GM12872 (cell line): Measurements from ENCODE around the gene TSKU.

ENCODE experiments used
- CTCF ChIP-seq: IDR thresholded peaks from 3 replicates; pipeline ENCODE4 v1.5.1; 2011; ENCODE audit warnings: low read depth, mild to moderate bottlenecking, low read length, moderate library complexity; ENCODE audit not compliant: insufficient read depth

TSKU gene

GRCh38 chr11:76747153-76747914 lies 35.8 kb upstream of the TSKU start:
- no peak for TF ChIP-seq CTCF

- TF ChIP-seq CTCF, result no peak
These were observed 35.0 kb upstream of the TSKU start for GRCh38 chr11:76747915-76748860.

- TF ChIP-seq CTCF, result no peak
These were observed 34.2 kb upstream of the TSKU start for GRCh38 chr11:76748948-76749347.

GRCh38 chr11:76750067-76750466 lies 33.1 kb upstream of the TSKU start:
- TF ChIP-seq CTCF, result no peak

- no peak for TF ChIP-seq CTCF
These were observed 32.4 kb upstream of the TSKU start for GRCh38 chr11:76750746-76751145.

- no peak for TF ChIP-seq CTCF
These were observed 30.6 kb upstream of the TSKU start for GRCh38 chr11:76752321-76753143.

GRCh38 chr11:76753449-76753848 lies 29.7 kb upstream of the TSKU start:
- TF ChIP-seq CTCF, result no peak
